ENCODE measurements around the gene TRIM50.
"Not testable (repeated sequence)": the region's sequence is repeated elsewhere in the genome, so short reads cannot be mapped to it uniquely, and the experiment has no call there.

TRIM50 gene

GRCh38 chr7:73341877-73342276, 14.0 kb upstream of the TRIM50 start:
- Mint-ChIP-seq H3K4me1 (peaks cover 0 to 7% of the 10 kb centered on the region in 2 donors), H3K27me3 (peaks cover 0 to 16% of the 10 kb centered on the region in 2 donors), H3K36me3 (no peaks in the 10 kb centered on the region), H3K27ac (no peak overlapping the region), H3K9me3 (no peaks in the 10 kb centered on the region), H3K4me3 (no peak overlapping the region)
- DNase-seq (no peak), ATAC-seq (replicated peaks) (no peak)

- ATAC-seq (replicated peaks), result no peak
- peaks cover 0 to 13% of the 10 kb centered on the region in 2 donors for H3K27me3 Mint-ChIP-seq
- no peaks in the 10 kb centered on the region for H3K9me3 Mint-ChIP-seq
- no peaks in the 10 kb centered on the region for H3K36me3 Mint-ChIP-seq
- H3K4me1 Mint-ChIP-seq, result peaks cover 0 to 4% of the 10 kb centered on the region in 2 donors
- H3K27ac Mint-ChIP-seq, result no peak overlapping the region
- H3K4me3 Mint-ChIP-seq, result no peak overlapping the region
- DNase-seq, result no peak
These were observed 12.6 kb upstream of the TRIM50 start for GRCh38 chr7:73340514-73340913.

- H3K4me1 Mint-ChIP-seq, result no peaks in the 10 kb centered on the region
- no peak overlapping the region for H3K4me3 Mint-ChIP-seq
- no peak for DNase-seq
These were observed 10.4 kb upstream of the TRIM50 start for GRCh38 chr7:73338321-73338720.

GRCh38 chr7:73332447-73332846, 4.6 kb upstream of the TRIM50 start:
- Mint-ChIP-seq H3K4me3 (no peak overlapping the region), H3K4me1 (peaks cover 0 to 5% of the 10 kb centered on the region in 2 donors), H3K36me3 (no peaks in the 10 kb centered on the region), H3K27me3 (no peaks in the 10 kb centered on the region), H3K27ac (no peak overlapping the region), H3K9me3 (peaks cover 0 to 4% of the 10 kb centered on the region in 2 donors)
- DNase-seq (no peak), ATAC-seq (replicated peaks) (no peak)

More at GRCh38 chr7:73338321-73338720, 10.4 kb upstream of the TRIM50 start:
- no peak for ATAC-seq (replicated peaks)
- H3K9me3 Mint-ChIP-seq, result no peaks in the 10 kb centered on the region
- no peak overlapping the region for H3K27ac Mint-ChIP-seq
- peaks cover 0 to 5% of the 10 kb centered on the region in 2 donors for H3K27me3 Mint-ChIP-seq
- H3K36me3 Mint-ChIP-seq, result no peaks in the 10 kb centered on the region

- Mint-ChIP-seq H3K4me3 (no peak overlapping the region), H3K27ac (no peak overlapping the region), H3K36me3 (no peaks in the 10 kb centered on the region), H3K9me3 (peaks cover 0 to 4% of the 10 kb centered on the region in 2 donors), H3K27me3 (no peaks in the 10 kb centered on the region), H3K4me1 (peaks cover 0 to 5% of the 10 kb centered on the region in 2 donors)
- DNase-seq (no peak), ATAC-seq (replicated peaks) (no peak)
These were observed 2.9 kb upstream of the TRIM50 start for GRCh38 chr7:73330772-73331171.

GRCh38 chr7:73329861-73330581, 2.1 kb upstream of the TRIM50 start:
- Mint-ChIP-seq H3K9me3 (peaks cover 0 to 4% of the 10 kb centered on the region in 2 donors), H3K4me1 (peaks cover 0 to 5% of the 10 kb centered on the region in 2 donors), H3K27ac (no peak overlapping the region), H3K4me3 (no peak overlapping the region), H3K36me3 (no peaks in the 10 kb centered on the region), H3K27me3 (no peaks in the 10 kb centered on the region)
- DNase-seq, result no peak
- no peak for ATAC-seq (replicated peaks)

- ATAC-seq (replicated peaks) (no peak), DNase-seq (no peak)
- Mint-ChIP-seq H3K4me3 (no peak overlapping the region), H3K36me3 (no peaks in the 10 kb centered on the region), H3K9me3 (peaks cover 0 to 4% of the 10 kb centered on the region in 2 donors), H3K27me3 (no peaks in the 10 kb centered on the region), H3K4me1 (peaks cover 11 to 15% of the 10 kb centered on the region in 2 donors), H3K27ac (no peak overlapping the region)
These were observed 814 bp upstream of the TRIM50 start for GRCh38 chr7:73328696-73329095.

GRCh38 chr7:73327449-73327848, 433 bp downstream of the TRIM50 start:
- ATAC-seq (replicated peaks); DNase-seq; H3K36me3 Mint-ChIP-seq; H3K4me3 Mint-ChIP-seq; H3K27ac Mint-ChIP-seq; H3K9me3 Mint-ChIP-seq; H3K27me3 Mint-ChIP-seq: not testable (repeated sequence)
- H3K4me1 Mint-ChIP-seq, result peaks cover 13 to 18% of the 10 kb centered on the region in 2 donors

GRCh38 chr7:73325424-73325823, 2.5 kb downstream of the TRIM50 start:
- H3K27ac Mint-ChIP-seq; H3K9me3 Mint-ChIP-seq; H3K36me3 Mint-ChIP-seq; H3K4me3 Mint-ChIP-seq; H3K27me3 Mint-ChIP-seq; DNase-seq; ATAC-seq (replicated peaks): not testable (repeated sequence)
- H3K4me1 Mint-ChIP-seq, result peaks cover 13 to 19% of the 10 kb centered on the region in 2 donors

GRCh38 chr7:73324081-73324845, 3.6 kb downstream of the TRIM50 start:
- peak overlapping the region; percentile 84 to 85 for H3K4me3 Mint-ChIP-seq

GRCh38 chr7:73323434-73324080, 4.3 kb downstream of the TRIM50 start:
- not testable (repeated sequence) for DNase-seq; ATAC-seq (replicated peaks); H3K9me3 Mint-ChIP-seq; H3K36me3 Mint-ChIP-seq; H3K27me3 Mint-ChIP-seq
- Mint-ChIP-seq H3K27ac (peak overlapping the region; percentile 72), H3K4me3 (peak overlapping the region; percentile 84 to 85), H3K4me1 (peaks cover 13 to 18% of the 10 kb centered on the region in 2 donors)

More at GRCh38 chr7:73324081-73324845, 3.6 kb downstream of the TRIM50 start:
- ATAC-seq (replicated peaks) (peak; percentile 90 to 93), DNase-seq (peak; percentile 30)
- peak overlapping the region; percentile 72 for H3K27ac Mint-ChIP-seq
- H3K4me1 Mint-ChIP-seq, result peaks cover 13 to 18% of the 10 kb centered on the region in 2 donors
- H3K9me3 Mint-ChIP-seq, H3K27me3 Mint-ChIP-seq, H3K36me3 Mint-ChIP-seq: not testable (repeated sequence)

- H3K27ac Mint-ChIP-seq, result not testable (repeated sequence)
These were observed 7.9 kb downstream of the TRIM50 start for GRCh38 chr7:73320009-73320408.

GRCh38 chr7:73319541-73319940, 8.3 kb downstream of the TRIM50 start:
- not testable (repeated sequence) for H3K27me3 Mint-ChIP-seq; H3K27ac Mint-ChIP-seq; DNase-seq; H3K4me3 Mint-ChIP-seq; H3K36me3 Mint-ChIP-seq; ATAC-seq (replicated peaks); H3K9me3 Mint-ChIP-seq
- peaks cover 10 to 18% of the 10 kb centered on the region in 2 donors for H3K4me1 Mint-ChIP-seq

More at GRCh38 chr7:73320009-73320408, 7.9 kb downstream of the TRIM50 start:
- peaks cover 13 to 17% of the 10 kb centered on the region in 2 donors for H3K4me1 Mint-ChIP-seq
- not testable (repeated sequence) for H3K36me3 Mint-ChIP-seq; H3K9me3 Mint-ChIP-seq; H3K27me3 Mint-ChIP-seq; ATAC-seq (replicated peaks); DNase-seq; H3K4me3 Mint-ChIP-seq

GRCh38 chr7:73318656-73319204, 9.2 kb downstream of the TRIM50 start:
- not testable (repeated sequence) for ATAC-seq (replicated peaks); H3K36me3 Mint-ChIP-seq; H3K4me1 Mint-ChIP-seq; H3K27me3 Mint-ChIP-seq; H3K9me3 Mint-ChIP-seq; H3K4me3 Mint-ChIP-seq; H3K27ac Mint-ChIP-seq; DNase-seq

All from stimulated activated naive B cell treated with anti-CD40 and anti-IgM and Interleukin-4, amounts not matched to agents 10 μg/mL and 1 μg/mL and 100 μg/mL, for 72 hours (primary cell).